ENCODE data around the gene ALDH1B1.

DNA sequence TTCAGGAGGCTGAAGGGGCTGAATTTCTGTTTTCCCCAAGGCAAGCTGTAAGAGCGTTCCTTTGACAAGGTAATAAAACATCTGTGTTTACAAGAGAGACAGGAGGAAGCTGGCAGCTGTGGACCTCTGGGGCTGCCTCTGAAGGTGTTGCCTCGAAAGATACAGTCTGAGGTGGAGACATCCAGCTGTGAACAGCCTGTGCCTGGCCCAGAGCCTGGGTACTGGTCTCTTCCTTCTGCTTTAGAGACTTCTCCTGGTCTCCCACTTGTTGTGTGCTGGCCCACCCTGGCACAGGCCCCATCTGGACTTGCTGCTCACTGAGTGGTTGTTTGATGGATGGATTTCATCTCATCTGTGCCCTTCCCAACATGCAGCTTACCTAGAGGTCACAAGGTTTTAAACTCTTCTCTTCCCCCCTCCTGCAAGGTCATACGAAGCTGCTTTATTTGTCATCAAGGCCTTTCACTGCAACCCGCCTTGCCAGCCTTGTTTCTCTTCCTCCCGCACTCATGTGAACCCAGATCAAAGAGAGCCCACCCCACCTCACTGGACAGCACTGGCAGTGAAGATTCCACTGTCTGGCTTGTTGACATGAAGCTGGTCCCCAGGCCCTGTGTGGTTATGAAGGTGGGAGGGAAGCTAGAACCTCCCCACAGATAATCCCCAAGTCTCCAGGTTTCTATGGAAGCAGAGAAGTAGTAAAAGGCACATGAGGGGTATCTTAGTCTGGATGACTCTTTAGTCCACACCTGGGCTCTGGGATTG is 35.0 kb upstream of the ALDH1B1 start:
- TF ChIP-seq CTCF (conservative IDR thresholded peaks at IDR 0.05): no peak
- no peak for TF ChIP-seq EZH2 (IDR thresholded peaks at IDR 0.05; ENCODE audit: low read depth)
